Keratinocyte (primary cell): Measurements from ENCODE around the gene SPAG9. TPM values are rescaled to one million over a fixed set of nuclear protein-coding genes. Genes with fewer than 3 reads are reported as not detected.

Experiments
- DNase-seq: peaks from one replicate; pipeline ENCODE4 v3.0.0-alpha.2; 2011; ENCODE audit warnings: low read depth, missing footprints, low spot score
- FAIRE-seq: peaks from 2 replicates; lab custom pipeline; 2011; peaks lifted over from hg19 to GRCh38; lab: Jason Lieb, UNC
- H2AFZ ChIP-seq: 2 replicates; pipeline ENCODE4 v1.6.0; 2012; ENCODE audit warnings: low read length, control low read depth, inconsistent platforms; ENCODE audit not compliant: control insufficient read depth
- H3K27ac ChIP-seq: 2 replicates; pipeline ENCODE4 v1.5.1; 2011; ENCODE audit warnings: low read length; ENCODE audit not compliant: control insufficient read depth, insufficient read depth
- H3K27me3 ChIP-seq: 3 replicates; pipeline ENCODE4 v1.6.0; 2011; ENCODE audit warnings: low read length; ENCODE audit not compliant: control insufficient read depth, insufficient read depth; ENCODE audit errors: extremely low read depth
- H3K36me3 ChIP-seq, 2 experiments: 2 replicates in 1 of 2; 3 replicates in 1 of 2; pipeline ENCODE4 v1.5.1; 2011; ENCODE audit warnings: low read length in 2 of 2, mild to moderate bottlenecking in 1 of 2; ENCODE audit not compliant: control insufficient read depth in 2 of 2, insufficient read depth in 2 of 2; ENCODE audit errors: extremely low read depth in 1 of 2
- H3K4me1 ChIP-seq: 3 replicates; pipeline ENCODE4 v1.5.1; 2011; ENCODE audit warnings: low read length; ENCODE audit not compliant: control insufficient read depth, insufficient read depth; ENCODE audit errors: extremely low read depth
- H3K4me2 ChIP-seq: 3 replicates; pipeline ENCODE4 v1.6.0; 2011; ENCODE audit warnings: low read depth, low read length; ENCODE audit not compliant: control insufficient read depth, insufficient read depth; ENCODE audit errors: extremely low read depth
- H3K4me3 ChIP-seq, 3 experiments: fragments of 200-600 bp in 1 of 3; sonication (generic) in 1 of 3; 2 replicates in 2 of 3; 3 replicates in 1 of 3; pipeline ENCODE4 v1.5.1; 2011 to 2016; ENCODE audit warnings: low read length in 3 of 3, mild to moderate bottlenecking in 3 of 3, control low read depth in 2 of 3, inconsistent platforms in 1 of 3, low read depth in 1 of 3, mixed read lengths in 1 of 3, mixed run types in 1 of 3, moderate library complexity in 1 of 3; ENCODE audit not compliant: control insufficient read depth in 2 of 3, insufficient read depth in 2 of 3; ENCODE audit errors: extremely low read depth in 1 of 3
- H3K79me2 ChIP-seq: 2 replicates; pipeline ENCODE4 v1.6.0; 2012; ENCODE audit warnings: low read length; ENCODE audit not compliant: control insufficient read depth, insufficient read depth
- H3K9ac ChIP-seq: 3 replicates; pipeline ENCODE4 v1.6.0; 2011; ENCODE audit warnings: low read length; ENCODE audit not compliant: control insufficient read depth, insufficient read depth; ENCODE audit errors: extremely low read depth
- H3K9me1 ChIP-seq: 3 replicates; pipeline ENCODE4 v1.6.0; 2011; ENCODE audit warnings: low read length; ENCODE audit not compliant: control insufficient read depth, insufficient read depth; ENCODE audit errors: extremely low read depth
- H3K9me3 ChIP-seq: 2 replicates; pipeline ENCODE4 v1.5.1; 2012; ENCODE audit warnings: low read depth, low read length; ENCODE audit not compliant: control insufficient read depth
- H4K20me1 ChIP-seq: 3 replicates; pipeline ENCODE4 v1.6.0; 2011; ENCODE audit warnings: low read length; ENCODE audit not compliant: control insufficient read depth, insufficient read depth; ENCODE audit errors: extremely low read depth
- CTCF ChIP-seq, 3 experiments: IDR thresholded peaks in 1 of 3; conservative IDR thresholded peaks in 1 of 3; optimal IDR thresholded peaks in 1 of 3; 2 replicates in 2 of 3; 3 replicates in 1 of 3; pipeline versions ENCODE3 to v1.5.1; 2011; ENCODE audit warnings: low read length in 3 of 3, mild to moderate bottlenecking in 3 of 3, moderate library complexity in 2 of 3, control low read depth in 1 of 3, inconsistent platforms in 1 of 3; ENCODE audit not compliant: insufficient read depth in 2 of 3; ENCODE audit errors: extremely low read depth in 1 of 3
- EZH2 ChIP-seq: IDR thresholded peaks from one replicate; pipeline ENCODE4 v1.6.1; 2012; ENCODE audit warnings: inconsistent platforms, mild to moderate bottlenecking, low read length, moderate library complexity
- dilution Hi-C: fragments of 300-500 bp; cut with MboI; formaldehyde crosslinking; loops from one replicate; pipeline ENCODE4 v1.7.0; 2020; ENCODE audit warnings: low sequenced_read_pairs; ENCODE audit not compliant: extremely low pct_ligation_motif_present
- polyA plus RNA-seq, 5 experiments: library from polyadenylated mRNA; depleted of rRNA in 3 of 5; stranded (reverse) in 3 of 5; stranded (forward) in 1 of 5; unstranded in 1 of 5; fragments of >200 nt; gene quantifications; 1 replicate in 1 of 5; 2 replicates in 3 of 5; 3 replicates in 1 of 5; pipeline versions ENCODE4 v1.2.1 to v1.2.3, GENCODE V29; 2011 to 2012; ENCODE audit warnings: missing spikeins in 2 of 5, low read depth in 1 of 5, low replicate concordance in 1 of 5

The SPAG9 gene
- polyA plus RNA-seq, 1 donor (not counting 4 experiments of a cell fraction or from before 2014, with no cell fraction given): 43.1 TPM

GRCh38 chr17:50953518-50953830 is 167.2 kb downstream of the SPAG9 start:
- no peaks in the 10 kb centered on the region for H3K27me3 ChIP-seq
- DNase-seq: no peak
- H3K36me3 ChIP-seq: no peaks in the 10 kb centered on the region
- no peaks in the 10 kb centered on the region for H3K9me1 ChIP-seq
- peak overlapping the region; percentile 56 for H3K9ac ChIP-seq
- dilution Hi-C loops: loop anchor here (25.0 kb wide), 1 partner anchor 91 kb away; the partner anchor contains the start of gene TOB1
- peaks cover 60% of the 10 kb centered on the region for H3K4me1 ChIP-seq
- TF ChIP-seq CTCF (optimal IDR thresholded peaks at IDR 0.05 in 1 of 3, IDR thresholded peaks at IDR 0.05 in 1 of 3, conservative IDR thresholded peaks at IDR 0.05 in 1 of 3; ENCODE audit: extremely low read depth in 1 of 3, insufficient read depth in 2 of 3, low read length in 3 of 3) (no peak), EZH2 (no peak)
- no peak overlapping the region for H2AFZ ChIP-seq
- peak overlapping the region; percentile 78 for H3K4me2 ChIP-seq
- H3K4me3 ChIP-seq: no peak overlapping the region
- FAIRE-seq: no peak
- peak overlapping the region; percentile 63 for H3K27ac ChIP-seq
- no peaks in the 10 kb centered on the region for H3K9me3 ChIP-seq
- no peaks in the 10 kb centered on the region for H3K79me2 ChIP-seq
- H4K20me1 ChIP-seq: no peaks in the 10 kb centered on the region

GRCh38 chr17:50952889-50953288 is 167.8 kb downstream of the SPAG9 start:
- no peaks in the 10 kb centered on the region for H3K79me2 ChIP-seq
- DNase-seq (no peak), FAIRE-seq (no peak)
- H3K27me3 ChIP-seq: no peaks in the 10 kb centered on the region
- no peaks in the 10 kb centered on the region for H3K9me1 ChIP-seq
- H2AFZ ChIP-seq: no peak overlapping the region
- H3K27ac ChIP-seq: no peak overlapping the region
- dilution Hi-C loops: loop anchor here (25.0 kb wide), 1 partner anchor 91 kb away; the partner anchor contains the start of gene TOB1
- TF ChIP-seq CTCF (optimal IDR thresholded peaks at IDR 0.05 in 1 of 3, IDR thresholded peaks at IDR 0.05 in 1 of 3, conservative IDR thresholded peaks at IDR 0.05 in 1 of 3; ENCODE audit: extremely low read depth in 1 of 3, insufficient read depth in 2 of 3, low read length in 3 of 3) (no peak), EZH2 (no peak)
- H3K36me3 ChIP-seq: no peaks in the 10 kb centered on the region
- no peak overlapping the region for H3K4me3 ChIP-seq
- H4K20me1 ChIP-seq: no peaks in the 10 kb centered on the region
- no peak overlapping the region for H3K9ac ChIP-seq
- no peaks in the 10 kb centered on the region for H3K9me3 ChIP-seq
- H3K4me1 ChIP-seq: peaks cover 64% of the 10 kb centered on the region
- no peak overlapping the region for H3K4me2 ChIP-seq
